GM18499 (cell line): ENCODE measurements around the gene GPC6.

Experiments used
- ATAC-seq: cut with Tn5 transposase; IDR thresholded peaks from one replicate; pipeline ENCODE4 v1.9.1; 2021; ENCODE audit warnings: moderate number of reproducible peaks; ENCODE audit not compliant: insufficient read depth, unreplicated experiment

GPC6 gene

GRCh38 chr13:93265800-93266199, 39.2 kb downstream of the GPC6 start:
- ATAC-seq = no peak

GRCh38 chr13:93266681-93267080, 40.1 kb downstream of the GPC6 start:
- ATAC-seq = no peak

GRCh38 chr13:93268327-93269028, 41.9 kb downstream of the GPC6 start:
- ATAC-seq = no peak

DNA sequence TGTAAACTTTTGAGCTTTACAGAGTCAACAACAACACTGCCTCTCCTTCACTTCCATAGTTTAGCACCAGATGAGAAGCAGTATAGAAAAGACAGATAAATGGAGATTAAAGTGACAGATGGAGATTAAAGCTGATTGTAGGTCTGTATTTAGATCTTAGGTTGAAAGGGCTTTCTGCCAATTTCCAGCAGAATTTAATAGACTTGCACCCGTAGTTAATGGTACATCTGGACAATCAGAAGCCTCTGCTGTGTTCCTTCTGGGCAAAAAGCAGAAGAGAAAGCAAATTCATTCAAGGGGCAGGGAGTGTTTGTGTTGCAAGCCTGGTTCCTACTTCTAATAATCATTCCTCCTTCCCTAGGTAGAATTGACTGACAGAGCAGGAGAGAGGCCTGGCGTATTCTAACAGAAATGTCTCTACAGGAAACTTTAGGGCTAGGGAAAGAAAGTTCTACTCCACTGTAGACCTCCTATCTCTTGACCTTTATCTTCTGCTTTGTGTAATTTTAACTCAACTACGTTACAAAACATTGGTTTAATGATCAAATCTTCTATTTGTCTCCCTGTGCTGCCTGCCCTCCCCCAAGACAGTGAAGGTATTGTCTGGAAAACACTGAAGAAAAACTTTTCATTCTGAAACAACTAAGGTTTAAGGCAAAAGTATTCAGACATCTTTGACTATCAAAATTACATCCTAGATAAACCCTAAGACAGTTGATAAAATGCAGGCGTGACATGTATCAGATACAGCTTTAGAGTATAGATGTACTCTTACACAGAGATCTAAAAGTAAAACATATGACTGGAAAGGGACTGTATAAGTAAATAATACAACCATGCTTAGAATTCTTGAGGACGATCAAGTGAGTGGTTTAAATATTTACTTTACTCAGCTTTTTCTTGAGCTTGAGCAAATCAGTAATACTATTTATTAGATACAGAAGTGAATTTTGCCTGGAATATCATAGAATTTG, 44.4 kb downstream of the GPC6 start:
- ATAC-seq = no peak

- no peak for ATAC-seq
These were observed 53.4 kb downstream of the GPC6 start for GRCh38 chr13:93279982-93280381.

- ATAC-seq = no peak
These were observed 54.1 kb downstream of the GPC6 start for GRCh38 chr13:93280688-93281087.

GRCh38 chr13:93283255-93283654, 56.6 kb downstream of the GPC6 start:
- no peak for ATAC-seq

DNA sequence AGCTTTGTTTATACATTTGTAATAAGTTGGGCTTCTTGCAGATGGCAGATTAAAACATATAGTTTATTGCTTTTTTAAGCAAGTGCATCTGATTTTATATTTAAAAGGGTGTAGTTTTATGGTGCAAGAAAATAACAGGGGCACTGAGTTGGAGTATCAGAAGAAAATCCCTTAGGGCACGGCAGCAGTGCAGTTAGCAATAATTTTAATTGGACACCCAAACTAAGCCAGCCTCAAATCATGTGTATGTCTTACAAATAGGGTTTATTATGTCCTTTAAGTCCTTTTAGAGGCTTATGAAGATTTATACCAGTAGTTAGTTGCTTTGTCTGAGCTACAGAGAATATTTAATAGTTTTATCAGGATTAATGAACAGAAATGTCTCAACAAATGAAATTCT, 57.5 kb downstream of the GPC6 start:
- no peak for ATAC-seq

- ATAC-seq = no peak
These were observed 59.4 kb downstream of the GPC6 start for GRCh38 chr13:93286047-93286446.

- no peak for ATAC-seq
These were observed 62.4 kb downstream of the GPC6 start for GRCh38 chr13:93289053-93289452.

DNA sequence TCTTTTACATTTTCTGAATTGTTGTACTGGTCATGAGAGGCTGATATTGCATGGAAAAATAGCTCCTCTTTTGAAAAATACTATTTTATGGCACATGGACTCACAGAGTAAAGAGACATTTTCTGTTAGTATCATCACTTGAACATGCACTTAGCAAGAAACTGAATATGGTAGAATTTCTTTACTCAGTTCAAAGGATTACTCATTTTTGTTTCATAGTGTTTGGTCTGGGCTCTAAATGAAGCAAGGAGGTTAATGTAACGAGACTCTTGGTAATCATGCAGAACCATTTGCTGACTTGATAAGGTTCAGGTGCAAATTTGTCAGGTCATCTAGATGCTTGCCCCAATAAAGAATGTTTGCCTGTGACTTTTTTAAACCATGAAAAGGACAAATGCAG, 63.2 kb downstream of the GPC6 start:
- no peak for ATAC-seq

GRCh38 chr13:93290503-93290902, 63.9 kb downstream of the GPC6 start:
- no peak for ATAC-seq

DNA sequence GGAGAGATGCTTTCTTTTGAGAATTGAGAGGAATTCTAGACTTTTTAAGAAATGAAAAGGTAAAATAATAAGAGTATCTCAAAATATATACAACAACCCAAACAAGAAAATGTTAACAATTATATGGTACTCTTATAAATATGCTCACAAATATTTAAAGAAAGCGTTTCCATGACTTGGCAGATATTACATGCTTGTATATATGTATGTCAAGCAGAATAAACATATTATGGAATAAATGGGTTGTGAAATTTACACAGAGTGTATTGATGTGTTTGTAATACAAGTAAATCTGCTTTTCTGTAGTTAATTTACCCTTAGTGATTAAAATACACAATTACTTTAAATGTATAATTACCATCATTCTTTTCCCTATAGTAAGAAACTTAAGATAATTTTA, 65.8 kb downstream of the GPC6 start:
- no peak for ATAC-seq

GRCh38 chr13:93293710-93294109, 67.1 kb downstream of the GPC6 start:
- ATAC-seq = no peak

- no peak for ATAC-seq
These were observed 70.0 kb downstream of the GPC6 start for GRCh38 chr13:93296584-93296983.

GRCh38 chr13:93298713-93299112, 72.1 kb downstream of the GPC6 start:
- no peak for ATAC-seq

DNA sequence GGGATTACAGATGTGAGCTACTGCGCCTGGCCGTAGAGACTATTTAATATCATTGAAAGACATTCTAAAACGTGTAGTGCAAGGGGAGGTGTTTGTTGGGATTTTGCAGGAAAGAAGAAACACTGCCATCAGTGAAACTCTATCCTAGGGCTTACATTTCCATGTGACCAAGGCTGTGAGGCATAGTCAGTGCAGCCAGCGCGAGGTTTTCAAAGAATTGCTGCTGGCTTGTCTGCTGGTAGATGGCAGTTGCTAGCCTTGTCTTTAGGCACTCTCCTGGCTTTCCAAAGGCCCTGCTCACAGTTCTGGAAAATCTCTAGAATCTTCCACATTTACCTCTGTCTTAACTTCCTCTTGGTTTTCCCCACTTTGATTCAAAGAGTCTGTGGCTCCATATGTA, 77.5 kb downstream of the GPC6 start:
- no peak for ATAC-seq

- no peak for ATAC-seq
These were observed 78.4 kb downstream of the GPC6 start for GRCh38 chr13:93304868-93305613.

DNA sequence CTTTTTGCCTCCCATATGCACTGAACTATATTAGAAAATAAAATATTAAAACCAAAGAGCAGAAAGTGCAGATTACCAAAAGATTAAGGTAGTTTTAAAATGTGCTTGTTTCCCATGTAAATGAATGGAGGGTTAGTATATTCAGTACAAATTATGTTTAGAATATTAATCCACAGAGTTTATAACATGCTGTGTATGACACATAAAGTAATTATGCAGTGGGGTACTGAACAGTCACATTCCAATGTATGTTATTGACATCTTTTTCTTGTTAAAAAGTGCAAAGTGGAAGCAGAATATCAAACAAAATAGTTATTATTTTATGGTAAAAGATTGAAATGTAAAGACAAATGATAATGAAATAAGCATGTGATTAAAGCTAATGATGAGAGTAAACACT, 79.3 kb downstream of the GPC6 start:
- no peak for ATAC-seq

DNA sequence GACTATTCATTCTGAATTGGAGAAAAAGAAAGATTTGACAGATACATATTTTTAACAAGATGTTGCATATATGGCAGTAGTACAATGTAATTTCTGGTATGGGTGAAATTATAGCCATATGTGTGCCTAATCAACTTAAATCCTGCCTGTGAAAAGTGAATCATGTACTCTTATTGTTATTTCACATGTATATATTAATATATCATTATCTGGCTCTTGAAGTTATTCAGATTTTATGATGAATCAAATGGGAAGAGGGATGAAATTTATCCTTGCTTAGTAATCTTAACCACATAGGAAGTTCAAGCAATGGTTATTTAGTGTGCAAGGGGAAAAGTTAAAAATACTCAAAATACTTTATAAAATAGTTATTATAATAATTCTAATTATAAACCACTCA, 80.5 kb downstream of the GPC6 start:
- no peak for ATAC-seq

- no peak for ATAC-seq
These were observed 81.0 kb downstream of the GPC6 start for GRCh38 chr13:93307651-93308050.
